PFSK-1 (cell line): ENCODE results near the gene BCR.

Experiments used
- POLR2AphosphoS5 ChIP-seq: IDR thresholded peaks from 2 replicates; pipeline ENCODE4 v1.6.1; 2012; ENCODE audit warnings: low read depth, mild to moderate bottlenecking, control low read depth, low read length, moderate library complexity
- REST ChIP-seq, 2 experiments: IDR thresholded peaks; 2 replicates each; pipeline versions ENCODE4 v1.6.1 to v1.8.0; 2011 to 2012; ENCODE audit warnings: low read depth in 2 of 2, low read length in 2 of 2, control low read depth in 1 of 2, inconsistent platforms in 1 of 2, mild to moderate bottlenecking in 1 of 2, moderate library complexity in 1 of 2; ENCODE audit not compliant: insufficient read depth in 1 of 2
- TAF1 ChIP-seq: IDR thresholded peaks from 2 replicates; pipeline ENCODE4 v1.6.1; 2012; ENCODE audit warnings: low read length, control low read depth, borderline replicate concordance; ENCODE audit not compliant: insufficient read depth

- TF ChIP-seq TAF1 (no peak), POLR2AphosphoS5 (no peak), REST (IDR thresholded peaks at IDR 0.05; ENCODE audit: insufficient read depth in 1 of 2, low read depth in 2 of 2, low read length in 2 of 2) (no peak)
These were observed 24.5 kb upstream of the BCR start for GRCh38 chr22:23155831-23156230.
